Heart right ventricle (tissue), 16 donors: ENCODE measurements around the gene NKD2. TPM values are rescaled to one million over a fixed set of nuclear protein-coding genes. Genes with fewer than 3 reads are reported as not detected.

ENCODE experiments used
- ATAC-seq, 8 donors: fragments of 200-7000 bp; cut with Tn5 transposase; one replicate each; pipeline ENCODE4 v1.9.1; 2020; ENCODE audit warnings: mild to moderate bottlenecking in 8 of 8, moderate library complexity in 8 of 8, moderate number of reproducible peaks in 1 of 8
- DNase-seq, 2 donors: peaks; one replicate each; pipeline ENCODE4 v3.0.0-alpha.2; 2020
- H3K27ac ChIP-seq, 10 donors: fragments of 200-600 bp; sonication (generic) in 2 of 10; one replicate each; pipeline versions ENCODE4 v1.5.0 to v1.8.0; 2020 to 2022; ENCODE audit warnings: mild to moderate bottlenecking in 3 of 10
- H3K27me3 ChIP-seq, 7 donors: fragments of 200-600 bp; one replicate each; pipeline ENCODE4 v1.8.0; 2021 to 2022; ENCODE audit warnings: mild to moderate bottlenecking in 2 of 7
- H3K36me3 ChIP-seq, 9 donors: fragments of 200-600 bp; sonication (generic) in 1 of 9; one replicate each; pipeline versions ENCODE4 v1.5.0 to v1.8.0; 2020 to 2022; ENCODE audit warnings: mild to moderate bottlenecking in 2 of 9
- H3K4me1 ChIP-seq, 9 donors: fragments of 200-600 bp; sonication (generic) in 1 of 9; one replicate each; pipeline versions ENCODE4 v1.5.0 to v1.8.0; 2020 to 2022; ENCODE audit warnings: mild to moderate bottlenecking in 4 of 9
- H3K4me3 ChIP-seq, 10 donors: fragments of 200-600 bp; sonication (generic) in 2 of 10; one replicate each; pipeline versions ENCODE4 v1.5.0 to v1.8.0; 2020 to 2022; ENCODE audit warnings: mild to moderate bottlenecking in 7 of 10, moderate library complexity in 2 of 10
- H3K9me3 ChIP-seq, 11 donors: fragments of 200-600 bp in 10 of 11; sonication (generic) in 2 of 11; one replicate each; pipeline versions ENCODE4 v1.5.0 to v1.8.0; 2013 to 2022; ENCODE audit warnings: mild to moderate bottlenecking in 2 of 11, control low read depth in 1 of 11, moderate library complexity in 1 of 11
- CTCF ChIP-seq, 9 donors: fragments of 200-600 bp; sonication (generic) in 2 of 9; IDR thresholded peaks; one replicate each; pipeline versions ENCODE4 v1.5.0 to v1.8.0; 2021 to 2022; ENCODE audit warnings: antibody characterized with exemption in 9 of 9, mild to moderate bottlenecking in 5 of 9, moderate library complexity in 1 of 9
- WGBS, 2 donors: extraction: QIAGEN DNeasy Blood & Tissue Kit; methylation state at CpG; one replicate each; pipeline ENCODE4 v1.1.7; 2013; ENCODE audit warnings: inconsistent platforms in 1 of 2; 5-methylcytosine and 5-hydroxymethylcytosine counted together
- intact Hi-C, 10 donors: fragments of 100-400 bp; cut with DNase I; formaldehyde crosslinking; loops; one replicate each; pipeline versions ENCODE4 v1.11.1 to v1.14.2; 2022
- polyA plus RNA-seq, 2 donors: library from polyadenylated mRNA; stranded (reverse); fragments of 200-250 nt; gene quantifications; one replicate each; pipeline ENCODE4 v1.2.3, GENCODE V29; 2013
- total RNA-seq, 10 donors: library from RNA; stranded (reverse); fragmentation: NEBNext Ultra II Directional in 3 of 10; extraction: Animal tissue kit (Norgen Biotek cat#: 25700) in 3 of 10; gene quantifications; one replicate each; pipeline versions ENCODE4 v1.2.1 to v1.2.4, GENCODE V29; 2021 to 2023
- donor health status: Arrhythmogenic right ventricular cardiomyopathy.
- donor health status: ischemic (EF 13 %, LVEDD 7.1; RV severe dilation, severe dysfunction).
- donor health status: healthy with polysubstance abuse.
- donor health status: DM: no; HTN: yes; CAD: no.
- donor health status: DM: no; HTN: no; CAD: no.
- donor health status: ischemic (EF 25% LVEDD 6.9; RV normal size, moderate dysfunction).
- donor health status: ischemic (EF 25% LVEDD 5.7; RV mildly dilated, moderate dysfunction).
- donor health status: healthy.
- donor health status: DM: yes; HTN: yes; CAD: no.
- donor health status: Ischemic cardiomyopathy.
- donor health status: ischemic (EF 35%, LVEDD 5.7; RV mildly dilated, moderate dysfunction).
- donor health status: nonischemic (EF 11% LVEDD 7.7; RV severe dilation, severe dysfunction).
- donor health status: DM: yes; HTN: yes; CAD: no.
- donor health status: PGD.
- donor health status: ischemic (EF 29% LVEDD 5.4; RV normal size, mild dysfunction).
- donor health status: nonischemic (EF 23%, LVEDD 6.1; RV moderate dilation, normal function).

Gene NKD2
- total and polyA plus RNA-seq, 12 donors: 0.31 to 12.7 (median 1.8) TPM

- Histone ChIP-seq H3K4me3 (no peak overlapping the region), H3K36me3 (no peaks in the 10 kb centered on the region), H3K27ac (no peak overlapping the region), H3K4me1 (peaks cover 0 to 3% (median 0%) of the 10 kb centered on the region in 9 donors), H3K9me3 (no peaks in the 10 kb centered on the region), H3K27me3 (peaks cover 0 to 8% (median 0%) of the 10 kb centered on the region in 7 donors)
- intact Hi-C loops: no loop called here
- WGBS, 2 donors: 79 to 88% methylated on average over 26 of the region's 26 CpGs
- no peak for TF ChIP-seq CTCF (IDR thresholded peaks at IDR 0.05)
- no peak for ATAC-seq
- peak in 1 of 2 donors; percentile 5 for DNase-seq
Measured at GRCh38 chr5:1028481-1029281, 20.1 kb downstream of the NKD2 start.

GRCh38 chr5:1029282-1029944 is 20.8 kb downstream of the NKD2 start:
- Histone ChIP-seq H3K27ac (no peak overlapping the region), H3K27me3 (peaks cover 0 to 8% (median 0%) of the 10 kb centered on the region in 7 donors), H3K36me3 (peaks cover 0 to 2% (median 0%) of the 10 kb centered on the region in 9 donors), H3K9me3 (no peaks in the 10 kb centered on the region), H3K4me3 (no peak overlapping the region), H3K4me1 (peaks cover 0 to 3% (median 0%) of the 10 kb centered on the region in 9 donors)
- 90 to 95% methylated on average over 24 of the region's 24 CpGs for WGBS, 2 donors
- no peak for TF ChIP-seq CTCF (IDR thresholded peaks at IDR 0.05)
- intact Hi-C loops: no loop called here
- DNase-seq (no peak), ATAC-seq (no peak)

GRCh38 chr5:1029945-1030625 is 21.5 kb downstream of the NKD2 start:
- TF ChIP-seq CTCF (IDR thresholded peaks at IDR 0.05): no peak
- H3K27me3 ChIP-seq: peaks cover 0 to 8% (median 0%) of the 10 kb centered on the region in 7 donors
- H3K9me3 ChIP-seq: no peaks in the 10 kb centered on the region
- no peak for ATAC-seq
- 89 to 91% methylated on average over 10 of the region's 10 CpGs for WGBS, 2 donors
- H3K4me3 ChIP-seq: no peak overlapping the region
- H3K4me1 ChIP-seq: peaks cover 0 to 3% (median 0%) of the 10 kb centered on the region in 9 donors
- peak in 1 of 2 donors; percentile 6 for DNase-seq
- intact Hi-C loops: no loop called here
- H3K36me3 ChIP-seq: peaks cover 0 to 2% (median 0%) of the 10 kb centered on the region in 9 donors
- H3K27ac ChIP-seq: no peak overlapping the region

GRCh38 chr5:1030801-1031271 is 22.2 kb downstream of the NKD2 start:
- intact Hi-C loops: no loop called here
- Histone ChIP-seq H3K36me3 (peaks cover 0 to 2% (median 0%) of the 10 kb centered on the region in 9 donors), H3K4me3 (no peak overlapping the region), H3K27ac (no peak overlapping the region), H3K27me3 (peaks cover 0 to 8% (median 0%) of the 10 kb centered on the region in 7 donors), H3K9me3 (no peaks in the 10 kb centered on the region), H3K4me1 (peaks cover 0 to 3% (median 0%) of the 10 kb centered on the region in 9 donors)
- no peak for TF ChIP-seq CTCF (IDR thresholded peaks at IDR 0.05)
- 74 to 80% methylated on average over 10 of the region's 10 CpGs for WGBS, 2 donors
- ATAC-seq (no peak), DNase-seq (peak in 1 of 2 donors; percentile 9)
